Prostate gland (tissue), 2 donors: ENCODE results near the gene NUMB.

Experiments
- POLR2A ChIP-seq: fragments of 450-650 bp; IDR thresholded peaks from one replicate; pipeline ENCODE4 v1.6.1; 2016; ENCODE audit warnings: antibody characterized with exemption, mild to moderate bottlenecking
- TF ChIP-seq, protein P1 (sequence below), 4 experiments: fragments of 200-600 bp in 2 of 4; fragments of 450-650 bp in 2 of 4; sonication (generic) in 2 of 4; IDR thresholded peaks; 1 replicate in 3 of 4; 2 replicates in 1 of 4; pipeline ENCODE4 v1.5.1; 2016 to 2019; ENCODE audit warnings: antibody characterized with exemption in 4 of 4, mild to moderate bottlenecking in 2 of 4, moderate library complexity in 2 of 4

DNA sequence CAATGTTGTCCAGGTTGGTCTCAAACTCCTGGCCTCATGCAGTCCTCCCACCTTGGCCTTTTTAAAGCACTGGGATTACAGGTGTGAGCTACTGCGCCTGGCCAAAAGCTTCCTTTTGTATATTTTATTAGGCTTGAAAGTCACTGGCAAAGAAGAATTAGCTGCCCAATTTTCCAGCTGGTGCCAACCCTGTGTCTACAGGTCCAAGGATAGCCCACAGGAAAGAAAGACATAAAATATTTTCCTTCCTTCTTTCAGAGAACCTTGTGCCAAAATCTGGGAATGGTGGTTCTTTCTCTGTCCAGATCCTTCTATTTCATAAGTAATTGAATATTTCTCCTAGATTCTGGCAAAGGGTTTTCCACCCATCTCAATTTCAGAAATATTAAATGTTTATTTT is 84.1 kb downstream of the NUMB start:
- TF ChIP-seq, protein P1, sequence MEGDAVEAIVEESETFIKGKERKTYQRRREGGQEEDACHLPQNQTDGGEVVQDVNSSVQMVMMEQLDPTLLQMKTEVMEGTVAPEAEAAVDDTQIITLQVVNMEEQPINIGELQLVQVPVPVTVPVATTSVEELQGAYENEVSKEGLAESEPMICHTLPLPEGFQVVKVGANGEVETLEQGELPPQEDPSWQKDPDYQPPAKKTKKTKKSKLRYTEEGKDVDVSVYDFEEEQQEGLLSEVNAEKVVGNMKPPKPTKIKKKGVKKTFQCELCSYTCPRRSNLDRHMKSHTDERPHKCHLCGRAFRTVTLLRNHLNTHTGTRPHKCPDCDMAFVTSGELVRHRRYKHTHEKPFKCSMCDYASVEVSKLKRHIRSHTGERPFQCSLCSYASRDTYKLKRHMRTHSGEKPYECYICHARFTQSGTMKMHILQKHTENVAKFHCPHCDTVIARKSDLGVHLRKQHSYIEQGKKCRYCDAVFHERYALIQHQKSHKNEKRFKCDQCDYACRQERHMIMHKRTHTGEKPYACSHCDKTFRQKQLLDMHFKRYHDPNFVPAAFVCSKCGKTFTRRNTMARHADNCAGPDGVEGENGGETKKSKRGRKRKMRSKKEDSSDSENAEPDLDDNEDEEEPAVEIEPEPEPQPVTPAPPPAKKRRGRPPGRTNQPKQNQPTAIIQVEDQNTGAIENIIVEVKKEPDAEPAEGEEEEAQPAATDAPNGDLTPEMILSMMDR (IDR thresholded peaks at IDR 0.05): no peak
- TF ChIP-seq POLR2A: no peak
